ENCODE data around the gene SEMA3C. TPM values are rescaled to one million over a fixed set of nuclear protein-coding genes. Genes with fewer than 3 reads are reported as not detected.
A peak's percentile ranks its signal among the peaks of the same experiment; 100 is the strongest.

SEMA3C gene
- total and polyA plus RNA-seq, 11 donors = 11.7 to 110 (median 67.6) TPM

- H3K36me3 ChIP-seq = peaks cover 0 to 30% (median 0%) of the 10 kb centered on the region in 9 donors
- WGBS, 4 donors = 86 to 89% (median 87%) methylated on average over 6 of the region's 6 CpGs
- no peak overlapping the region for H3K27ac ChIP-seq
- DNase-seq (no peak), ATAC-seq (no peak)
- H3K4me1 ChIP-seq = no peaks in the 10 kb centered on the region
- no peak for TF ChIP-seq CTCF (IDR thresholded peaks at IDR 0.05)
- TF ChIP-seq POLR2A (IDR thresholded peaks at IDR 0.05) = no peak
- no peak overlapping the region for H3K4me3 ChIP-seq
- no peaks in the 10 kb centered on the region for H3K27me3 ChIP-seq
- intact Hi-C loops (cut with DNase I) = no loop called here
- H3K9me3 ChIP-seq = no peaks in the 10 kb centered on the region
These were observed 165.7 kb downstream of the SEMA3C start for GRCh38 chr7:80752954-80753690.

GRCh38 chr7:80749270-80749669 is 169.6 kb downstream of the SEMA3C start:
- Histone ChIP-seq H3K36me3 (peaks cover 0 to 35% (median 0%) of the 10 kb centered on the region in 9 donors), H3K4me3 (no peak overlapping the region), H3K27ac (peak overlapping the region in 1 of 12 donors; percentile 18), H3K9me3 (no peaks in the 10 kb centered on the region), H3K4me1 (no peaks in the 10 kb centered on the region), H3K27me3 (no peaks in the 10 kb centered on the region)
- no peak for ATAC-seq
- DNase-seq = no peak
- intact Hi-C loops (cut with DNase I) = no loop called here
- TF ChIP-seq CTCF (IDR thresholded peaks at IDR 0.05) (no peak), POLR2A (IDR thresholded peaks at IDR 0.05) (no peak)
- 79 to 85% (median 81%) methylated on average over 2 of the region's 2 CpGs for WGBS, 4 donors

- Histone ChIP-seq H3K9me3 (no peaks in the 10 kb centered on the region), H3K4me1 (no peaks in the 10 kb centered on the region), H3K27ac (peak overlapping the region in 1 of 12 donors; percentile 18), H3K27me3 (no peaks in the 10 kb centered on the region), H3K4me3 (no peak overlapping the region), H3K36me3 (peaks cover 0 to 38% (median 0%) of the 10 kb centered on the region in 9 donors)
- ATAC-seq (no peak), DNase-seq (no peak)
- intact Hi-C loops (cut with DNase I) = no loop called here
- TF ChIP-seq CTCF (IDR thresholded peaks at IDR 0.05) (no peak), POLR2A (IDR thresholded peaks at IDR 0.05) (no peak)
- WGBS, 4 donors = 57 to 63% (median 62%) methylated on average over 8 of the region's 8 CpGs
These were observed 170.3 kb downstream of the SEMA3C start for GRCh38 chr7:80748363-80749042.

- no peak for ATAC-seq
- no peak for DNase-seq
- Histone ChIP-seq H3K4me3 (no peak overlapping the region), H3K27me3 (no peaks in the 10 kb centered on the region), H3K4me1 (no peaks in the 10 kb centered on the region), H3K9me3 (no peaks in the 10 kb centered on the region), H3K27ac (no peak overlapping the region), H3K36me3 (peaks cover 0 to 12% (median 0%) of the 10 kb centered on the region in 9 donors)
- TF ChIP-seq POLR2A (IDR thresholded peaks at IDR 0.05) = no peak
- TF ChIP-seq CTCF (IDR thresholded peaks at IDR 0.05) = no peak
- intact Hi-C loops (cut with DNase I) = no loop called here
- WGBS, 4 donors = 53 to 76% (median 66%) methylated on average over 1 of the region's 1 CpG
These were observed 177.9 kb downstream of the SEMA3C start for GRCh38 chr7:80740778-80741545.
